K562 (cell line): Measurements from ENCODE around the gene ST6GALNAC3. TPM values are rescaled to one million over a fixed set of nuclear protein-coding genes. Genes with fewer than 3 reads are reported as not detected.

Source experiments
- ATAC-seq: fragments of 200-7000 bp; cut with Tn5 transposase; 3 replicates; pipeline ENCODE4 v1.9.1; 2020; ENCODE audit warnings: moderate library complexity
- BruUV-seq: library from RNA; stranded (reverse); fragments of 400-500 nt; replicated peaks from 2 replicates; lab custom pipeline; 2021; lab: Mats Ljungman, UMichigan
- CTCF ChIA-PET: fragments of 300-600 bp; formaldehyde crosslinking; extraction: SDS; loops from one replicate; lab custom pipeline; 2021; ENCODE audit warnings: low intra/inter-chr PET ratio; lab: Yijun Ruan, JAX
- POLR2A ChIA-PET: fragments of 300-600, 350-650 bp; sonication (Branson Sonifier 250); formaldehyde crosslinking; extraction: SDS; loops from one replicate; lab custom pipeline; 2021; ENCODE audit warnings: antibody characterized with exemption, inconsistent platforms; lab: Yijun Ruan, JAX
- DNase-seq, 4 experiments: peaks; one replicate each; pipeline versions ENCODE4 v3.0.0 to v3.0.0-alpha.2; 2011 to 2018; ENCODE audit warnings: low spot score in 3 of 4, mixed read lengths in 3 of 4; ENCODE audit errors: extremely low read depth in 1 of 4
- FAIRE-seq: peaks from 2 replicates; lab custom pipeline; 2011; peaks lifted over from hg19 to GRCh38; lab: Jason Lieb, UNC
- H2AFZ ChIP-seq: 2 replicates; pipeline ENCODE4 v1.6.0; 2011; ENCODE audit warnings: low read depth, low read length, control low read depth, inconsistent platforms
- H3K27ac ChIP-seq: fragments of 200-600 bp; 3 replicates; pipeline ENCODE4 v1.8.0; 2011; ENCODE audit warnings: low read depth, mild to moderate bottlenecking, control low read depth, inconsistent platforms, low read length, moderate library complexity, mixed read lengths; ENCODE audit errors: extremely low read depth
- H3K27me3 ChIP-seq, 2 experiments: fragments of 300-600 bp in 1 of 2; 2 replicates in 1 of 2; 3 replicates in 1 of 2; pipeline versions ENCODE4 v1.6.0 to v1.8.0; 2011; ENCODE audit warnings: inconsistent platforms in 2 of 2, low read length in 2 of 2, mild to moderate bottlenecking in 1 of 2, mixed read lengths in 1 of 2, moderate library complexity in 1 of 2; ENCODE audit not compliant: control insufficient read depth in 2 of 2, insufficient read depth in 2 of 2
- H3K36me3 ChIP-seq: fragments of 300-600 bp; 3 replicates; pipeline ENCODE4 v1.8.0; 2011; ENCODE audit warnings: mild to moderate bottlenecking, low read length, inconsistent platforms; ENCODE audit not compliant: control insufficient read depth, insufficient read depth
- H3K4me1 ChIP-seq, 2 experiments: fragments of 200-600 bp in 1 of 2; replicated peaks in 1 of 2; 2 replicates in 1 of 2; 3 replicates in 1 of 2; pipeline versions ENCODE4 v1.5.1 to v1.8.0; 2011; ENCODE audit warnings: inconsistent platforms in 2 of 2, low read length in 2 of 2, mild to moderate bottlenecking in 1 of 2, mixed read lengths in 1 of 2, moderate library complexity in 1 of 2; ENCODE audit not compliant: control insufficient read depth in 2 of 2, insufficient read depth in 2 of 2
- H3K4me2 ChIP-seq: 2 replicates; pipeline ENCODE4 v1.6.1; 2011; ENCODE audit warnings: low read length, control low read depth, inconsistent platforms, mixed read lengths; ENCODE audit not compliant: insufficient read depth
- H3K4me3 ChIP-seq: fragments of 200-600 bp; sonication (generic), shearing (Covaris generic); 2 replicates; pipeline ENCODE4 v1.5.1; 2016; ENCODE audit warnings: control low read depth, inconsistent platforms
- H3K79me2 ChIP-seq: fragments of 200-600 bp; 3 replicates; pipeline ENCODE4 v1.8.0; 2011; ENCODE audit warnings: low read length, inconsistent platforms; ENCODE audit not compliant: control insufficient read depth, insufficient read depth
- H3K9ac ChIP-seq, 2 experiments: 2 replicates each; pipeline versions ENCODE4 v1.6.0 to v1.6.1; 2011; ENCODE audit warnings: low read depth in 2 of 2, low read length in 2 of 2, control low read depth in 1 of 2, inconsistent platforms in 1 of 2, mild to moderate bottlenecking in 1 of 2, mixed read lengths in 1 of 2; ENCODE audit not compliant: insufficient read depth in 1 of 2
- H3K9me1 ChIP-seq: one replicate; pipeline ENCODE4 v1.6.0; 2011; ENCODE audit warnings: inconsistent platforms, mild to moderate bottlenecking, low read length, moderate library complexity; ENCODE audit not compliant: control insufficient read depth, insufficient read depth
- H3K9me3 ChIP-seq: replicated peaks from 2 replicates; pipeline ENCODE4 v1.5.1; 2011; ENCODE audit warnings: low read depth, low read length, inconsistent platforms; ENCODE audit not compliant: control insufficient read depth, insufficient read depth
- H4K20me1 ChIP-seq: replicated peaks from 2 replicates; pipeline ENCODE4 v1.6.1; 2011; ENCODE audit warnings: low read length, inconsistent platforms, mixed read lengths; ENCODE audit not compliant: control insufficient read depth, insufficient read depth
- ATF6 ChIP-seq: sonication (generic); formaldehyde crosslinking; IDR thresholded peaks from 2 replicates; pipeline ENCODE4 v1.4.0; 2020; ENCODE audit warnings: mild to moderate bottlenecking, missing genetic modification reagents
- CHCHD3 ChIP-seq: fragments of 250-450 bp; sonication (Bioruptor Pico); IDR thresholded peaks from 2 replicates; pipeline ENCODE4 v2.1.2; 2022; ENCODE audit warnings: mild to moderate bottlenecking
- FOXA1 ChIP-seq: fragments of 450-650 bp; IDR thresholded peaks from 2 replicates; pipeline ENCODE4 v1.6.1; 2016; ENCODE audit warnings: mild to moderate bottlenecking, borderline replicate concordance
- FUS ChIP-seq: fragments of 200-400 bp; formaldehyde crosslinking; optimal IDR thresholded peaks from 2 replicates; pipeline ENCODE3; 2017; ENCODE audit warnings: low read depth, low read length
- GTF3C2 ChIP-seq: IDR thresholded peaks from 3 replicates; pipeline ENCODE4 v1.6.1; 2011; ENCODE audit warnings: borderline replicate concordance, mild to moderate bottlenecking, moderate library complexity; ENCODE audit not compliant: insufficient read length; ENCODE audit errors: extremely low read depth
- KAT7 ChIP-seq: sonication (generic); formaldehyde crosslinking; IDR thresholded peaks from 2 replicates; pipeline ENCODE4 v1.8.0; 2022; ENCODE audit warnings: missing genetic modification reagents, mild to moderate bottlenecking, borderline replicate concordance
- NUFIP1 ChIP-seq: fragments of 450-650 bp; IDR thresholded peaks from 2 replicates; pipeline ENCODE4 v1.6.1; 2018; ENCODE audit not compliant: partially characterized antibody
- VEZF1 ChIP-seq: fragments of 200-800 bp; sonication (Bioruptor generic); IDR thresholded peaks from 2 replicates; pipeline ENCODE4 v1.6.1; 2017; ENCODE audit warnings: missing genetic modification characterization, missing compliant biosample characterization
- ZNF57 ChIP-seq: fragments of 450-650 bp; formaldehyde crosslinking; IDR thresholded peaks from 2 replicates; pipeline ENCODE4 v1.4.0; 2020; ENCODE audit warnings: mild to moderate bottlenecking, moderate library complexity
- ZNF668 ChIP-seq: fragments of 250-450 bp; sonication (Bioruptor Pico); IDR thresholded peaks from 2 replicates; pipeline ENCODE4 v1.8.0; 2022; ENCODE audit warnings: mild to moderate bottlenecking, inconsistent platforms
- ZNF707 ChIP-seq: fragments of 250-450 bp; sonication (Bioruptor Pico); conservative IDR thresholded peaks from 2 replicates; pipeline ENCODE4 v1.8.0; 2022; ENCODE audit warnings: inconsistent platforms, mild to moderate bottlenecking, moderate library complexity
- ZZZ3 ChIP-seq: fragments of 450-650 bp; IDR thresholded peaks from 2 replicates; pipeline ENCODE4 v1.6.1; 2016; ENCODE audit warnings: antibody characterized with exemption, mild to moderate bottlenecking, moderate library complexity
- WGBS: fragments of 100-300 bp; shearing (Covaris generic); methylation state at CpG from one replicate; pipeline ENCODE4 v1.1.6; 2016; ENCODE audit warnings: low coverage, mixed read lengths; ENCODE audit not compliant: insufficient coverage; ENCODE audit errors: missing lambda C conversion rate; 5-methylcytosine and 5-hydroxymethylcytosine counted together
- in situ Hi-C: fragments of 300-500 bp; cut with MboI; formaldehyde crosslinking; loops from 4 replicates; pipeline ENCODE4 v1.15.0; 2018; ENCODE audit warnings: inconsistent platforms, mixed read lengths
- intact Hi-C: fragments of 100-400 bp; cut with micrococcal nuclease; formaldehyde crosslinking; loops from 2 replicates; pipeline ENCODE4 v1.14.2; 2022
- polyA plus RNA-seq, 8 experiments: library from polyadenylated mRNA; depleted of rRNA in 4 of 8; stranded (reverse) in 5 of 8; unstranded in 3 of 8; fragments of >200 nt; fragmentation: Nextera tagmentation in 2 of 8; fragmentation: Illumina TruSeq in 1 of 8; extraction: Ambion mirVana in 2 of 8; extraction: Trizol in 1 of 8; gene quantifications; 2 replicates each; pipeline versions ENCODE4 v1.2.1 to v1.2.3, GENCODE V29; 2011 to 2014; ENCODE audit warnings: inconsistent platforms in 1 of 8, missing spikeins in 1 of 8
- total RNA-seq, 7 experiments: library from RNA; depleted of rRNA in 6 of 7; stranded (reverse); fragments of >200 nt in 6 of 7; fragmentation: Illumina TruSeq in 2 of 7; extraction: Trizol in 2 of 7; gene quantifications; 2 replicates each; pipeline versions ENCODE4 v1.2.1 to v1.2.3, GENCODE V29; 2011 to 2021; ENCODE audit warnings: low replicate concordance in 1 of 7

Gene ST6GALNAC3
- total and polyA plus RNA-seq, 9 of the 15 experiments (the other 6 are each of a cell fraction or from before 2014, with no cell fraction given) = 0.04 to 0.29 (median 0.18) TPM; not detected in 6

- ATAC-seq (no peak), DNase-seq (no peak), FAIRE-seq (no peak)
- H3K79me2 ChIP-seq = no peaks in the 10 kb centered on the region
- CTCF ChIA-PET = no interaction called here
- H2AFZ ChIP-seq = no peak overlapping the region
- H3K9ac ChIP-seq = no peak overlapping the region
- no peaks in the 10 kb centered on the region for H3K36me3 ChIP-seq
- H4K20me1 ChIP-seq = no peaks in the 10 kb centered on the region
- no peaks in the 10 kb centered on the region for H3K4me1 ChIP-seq
- BruUV-seq = no TSS peak
- H3K9me1 ChIP-seq = no peaks in the 10 kb centered on the region
- no peak overlapping the region for H3K4me3 ChIP-seq
- 0% methylated on average over 4 of the region's 4 CpGs for WGBS
- no peak overlapping the region for H3K27ac ChIP-seq
- H3K4me2 ChIP-seq = no peak overlapping the region
- in situ Hi-C loops (no loop called here), intact Hi-C loops (no loop called here)
- POLR2A ChIA-PET = no interaction called here
- no peaks in the 10 kb centered on the region for H3K9me3 ChIP-seq
- H3K27me3 ChIP-seq = no peaks in the 10 kb centered on the region
- TF ChIP-seq ATF6 (CRISPR knock-in tag) (no peak), GTF3C2 (no peak), ZNF668 (CRISPR knock-in tag) (no peak), ZNF707 (no peak), VEZF1 (no peak), CHCHD3 (CRISPR knock-in tag) (no peak), ZNF57 (CRISPR knock-in tag) (no peak), ZZZ3 (no peak), KAT7 (no peak), FOXA1 (no peak), FUS (no peak), NUFIP1 (no peak)
Observed at GRCh38 chr1:76082062-76082461, 7.5 kb downstream of the ST6GALNAC3 start.
